Astrocyte (in vitro differentiated cells and primary cell): Measurements from ENCODE around the gene ARHGAP26.

ENCODE experiments used
- EZH2 ChIP-seq: IDR thresholded peaks from 2 replicates; pipeline ENCODE4 v1.6.1; 2012; ENCODE audit warnings: mild to moderate bottlenecking, low read length, inconsistent platforms; ENCODE audit not compliant: insufficient read depth
- TF ChIP-seq, protein P1 (sequence below): IDR thresholded peaks from 2 replicates; pipeline ENCODE4 v1.5.1; 2011; ENCODE audit warnings: low read depth, mild to moderate bottlenecking, inconsistent platforms, low read length, moderate library complexity; ENCODE audit not compliant: insufficient read depth

DNA sequence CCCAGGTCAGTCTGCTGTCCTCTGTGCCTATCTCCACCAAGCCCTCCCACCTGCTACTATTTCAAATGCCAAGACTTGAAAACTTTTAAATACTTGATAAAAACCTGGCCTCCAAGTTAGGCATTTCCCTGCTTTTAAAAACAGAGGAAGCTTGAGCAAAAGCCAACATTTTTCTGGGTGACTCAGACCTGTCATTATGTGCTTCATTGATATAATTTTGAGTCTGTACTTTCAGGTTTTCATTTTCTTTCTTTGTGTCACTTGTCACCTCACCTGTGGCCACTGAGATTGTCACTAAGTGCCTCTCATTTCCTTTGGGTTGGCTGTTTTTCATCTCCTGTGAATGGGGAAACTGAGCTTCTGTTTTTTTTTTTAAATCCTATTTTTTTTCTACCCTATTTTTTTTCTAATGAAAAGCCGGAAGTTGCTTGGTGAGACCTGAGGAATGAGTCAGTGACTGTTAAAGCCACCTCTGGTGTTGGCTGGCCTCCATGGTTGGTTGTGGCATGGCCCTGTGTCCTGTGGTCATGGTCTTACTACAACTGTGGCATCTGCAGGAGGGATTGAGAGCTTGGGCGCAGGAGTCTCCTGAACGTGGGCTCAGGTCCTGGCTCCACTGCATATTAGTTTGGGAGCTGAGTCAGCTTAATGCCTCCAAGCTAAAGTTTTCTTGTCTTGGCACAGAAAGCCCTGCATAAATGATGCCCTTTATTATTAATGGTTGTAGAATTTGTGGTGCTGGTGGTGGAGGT, 56.7 kb downstream of the ARHGAP26 start:
- no peak for TF ChIP-seq EZH2
- TF ChIP-seq, protein P1, sequence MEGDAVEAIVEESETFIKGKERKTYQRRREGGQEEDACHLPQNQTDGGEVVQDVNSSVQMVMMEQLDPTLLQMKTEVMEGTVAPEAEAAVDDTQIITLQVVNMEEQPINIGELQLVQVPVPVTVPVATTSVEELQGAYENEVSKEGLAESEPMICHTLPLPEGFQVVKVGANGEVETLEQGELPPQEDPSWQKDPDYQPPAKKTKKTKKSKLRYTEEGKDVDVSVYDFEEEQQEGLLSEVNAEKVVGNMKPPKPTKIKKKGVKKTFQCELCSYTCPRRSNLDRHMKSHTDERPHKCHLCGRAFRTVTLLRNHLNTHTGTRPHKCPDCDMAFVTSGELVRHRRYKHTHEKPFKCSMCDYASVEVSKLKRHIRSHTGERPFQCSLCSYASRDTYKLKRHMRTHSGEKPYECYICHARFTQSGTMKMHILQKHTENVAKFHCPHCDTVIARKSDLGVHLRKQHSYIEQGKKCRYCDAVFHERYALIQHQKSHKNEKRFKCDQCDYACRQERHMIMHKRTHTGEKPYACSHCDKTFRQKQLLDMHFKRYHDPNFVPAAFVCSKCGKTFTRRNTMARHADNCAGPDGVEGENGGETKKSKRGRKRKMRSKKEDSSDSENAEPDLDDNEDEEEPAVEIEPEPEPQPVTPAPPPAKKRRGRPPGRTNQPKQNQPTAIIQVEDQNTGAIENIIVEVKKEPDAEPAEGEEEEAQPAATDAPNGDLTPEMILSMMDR: no peak
